Activated T-cell treated with anti-CD3 and anti-CD28 coated beads for 48 hours (primary cell): ENCODE measurements around the gene TXNRD1.
"Not testable (repeated sequence)": the region's sequence is repeated elsewhere in the genome, so short reads cannot be mapped to it uniquely, and the experiment has no call there.

Experiments
- DNase-seq: peaks from one replicate; pipeline ENCODE4 v3.0.0-alpha.2; 2020; ENCODE audit warnings: low read depth

Gene TXNRD1

GRCh38 chr12:104280717-104281458, 65.3 kb downstream of the TXNRD1 start:
- DNase-seq = no peak

- no peak for DNase-seq
Measured at GRCh38 chr12:104281636-104282035, 66.1 kb downstream of the TXNRD1 start.

GRCh38 chr12:104282109-104282508, 66.5 kb downstream of the TXNRD1 start:
- no peak for DNase-seq

GRCh38 chr12:104285740-104286515, 70.3 kb downstream of the TXNRD1 start:
- DNase-seq = no peak

GRCh38 chr12:104286516-104287482, 71.2 kb downstream of the TXNRD1 start:
- peak; percentile 85 for DNase-seq

GRCh38 chr12:104288635-104289274, 73.2 kb downstream of the TXNRD1 start:
- peak; percentile 85 for DNase-seq

GRCh38 chr12:104290320-104290719, 74.7 kb downstream of the TXNRD1 start:
- no peak for DNase-seq

- no peak for DNase-seq
Measured at GRCh38 chr12:104290855-104291254, 75.3 kb downstream of the TXNRD1 start.

GRCh38 chr12:104291867-104292524, 76.4 kb downstream of the TXNRD1 start:
- no peak for DNase-seq

GRCh38 chr12:104292872-104293794, 77.6 kb downstream of the TXNRD1 start:
- DNase-seq = no peak

- DNase-seq = not testable (repeated sequence)
Measured at GRCh38 chr12:104294158-104294859, 78.7 kb downstream of the TXNRD1 start.

GRCh38 chr12:104294927-104295668, 79.5 kb downstream of the TXNRD1 start:
- no peak for DNase-seq

GRCh38 chr12:104295954-104296353, 80.4 kb downstream of the TXNRD1 start:
- DNase-seq = no peak

GRCh38 chr12:104296718-104297117, 81.1 kb downstream of the TXNRD1 start:
- no peak for DNase-seq

GRCh38 chr12:104297477-104298113, 82.0 kb downstream of the TXNRD1 start:
- DNase-seq = no peak

- no peak for DNase-seq
Measured at GRCh38 chr12:104299842-104300481, 84.4 kb downstream of the TXNRD1 start.

GRCh38 chr12:104303538-104304151, 88.1 kb downstream of the TXNRD1 start, which contains the start of gene EID3:
TSS of gene EID3 (plus strand) at chr12:104303739. CDS start at chr12:104303935, 196 bp downstream.
- peak; percentile 93 for DNase-seq
